Left ventricle myocardium inferior (tissue), 1 donor: ENCODE results near the gene TCAF1. TPM values are rescaled to one million over a fixed set of nuclear protein-coding genes. Genes with fewer than 3 reads are reported as not detected.

ENCODE experiments used
- DNase-seq: peaks from one replicate; pipeline ENCODE4 v3.0.0-alpha.2; 2020
- H3K27ac ChIP-seq: fragments of 200-600 bp; replicated peaks from 2 replicates; pipeline ENCODE4 v1.8.0; 2021
- H3K27me3 ChIP-seq: fragments of 200-600 bp; 2 replicates; pipeline ENCODE4 v1.8.0; 2021; ENCODE audit warnings: low read depth
- H3K36me3 ChIP-seq: fragments of 200-600 bp; 2 replicates; pipeline ENCODE4 v1.8.0; 2021
- H3K4me1 ChIP-seq: fragments of 200-600 bp; 2 replicates; pipeline ENCODE4 v1.8.0; 2021
- H3K4me3 ChIP-seq: fragments of 200-600 bp; 2 replicates; pipeline ENCODE4 v1.8.0; 2021; ENCODE audit warnings: mild to moderate bottlenecking, moderate library complexity
- H3K9me3 ChIP-seq: fragments of 200-600 bp; replicated peaks from 2 replicates; pipeline ENCODE4 v1.8.0; 2021
- CTCF ChIP-seq: fragments of 200-600 bp; IDR thresholded peaks from 2 replicates; pipeline ENCODE4 v1.8.0; 2021; ENCODE audit warnings: antibody characterized with exemption, mild to moderate bottlenecking, borderline replicate concordance
- intact Hi-C: fragments of 100-400 bp; cut with micrococcal nuclease; formaldehyde crosslinking; loops from one replicate; pipeline ENCODE4 v1.11.0; 2022
- total RNA-seq: library from RNA; stranded (reverse); fragmentation: NEBNext Ultra II Directional; extraction: Animal tissue kit (Norgen Biotek cat#: 25700); gene quantifications from one replicate; pipeline ENCODE4 v1.2.1, GENCODE V29; 2021
- donor health status: DM: no; HTN: yes; CAD: no; lungs with severe emphysema.

TCAF1 gene
- total RNA-seq, 1 donor from 2014 or later = 38.2 TPM

GRCh38 chr7:143914938-143915652 lies 13.1 kb upstream of the TCAF1 start:
- no peaks in the 10 kb centered on the region for H3K9me3 ChIP-seq
- DNase-seq = no peak
- no peak overlapping the region for H3K4me3 ChIP-seq
- no peak overlapping the region for H3K27ac ChIP-seq
- no peaks in the 10 kb centered on the region for H3K4me1 ChIP-seq
- H3K27me3 ChIP-seq = no peaks in the 10 kb centered on the region
- H3K36me3 ChIP-seq = no peaks in the 10 kb centered on the region
- intact Hi-C loops = no loop called here
- no peak for TF ChIP-seq CTCF

GRCh38 chr7:143913945-143914615 lies 12.1 kb upstream of the TCAF1 start:
- intact Hi-C loops = no loop called here
- no peak for TF ChIP-seq CTCF
- Histone ChIP-seq H3K27ac (no peak overlapping the region), H3K4me1 (no peaks in the 10 kb centered on the region), H3K9me3 (no peaks in the 10 kb centered on the region), H3K27me3 (no peaks in the 10 kb centered on the region), H3K36me3 (no peaks in the 10 kb centered on the region), H3K4me3 (no peak overlapping the region)
- no peak for DNase-seq

GRCh38 chr7:143910473-143911248 lies 8.7 kb upstream of the TCAF1 start:
- Histone ChIP-seq H3K27me3 (no peaks in the 10 kb centered on the region), H3K36me3 (no peaks in the 10 kb centered on the region), H3K4me1 (peaks cover 1% of the 10 kb centered on the region), H3K9me3 (no peaks in the 10 kb centered on the region), H3K27ac (no peak overlapping the region), H3K4me3 (no peak overlapping the region)
- DNase-seq = no peak
- TF ChIP-seq CTCF = no peak
- intact Hi-C loops = no loop called here

GRCh38 chr7:143909863-143910262 lies 7.9 kb upstream of the TCAF1 start:
- Histone ChIP-seq H3K36me3 (no peaks in the 10 kb centered on the region), H3K4me3 (no peak overlapping the region), H3K4me1 (peaks cover 6% of the 10 kb centered on the region), H3K27me3 (no peaks in the 10 kb centered on the region), H3K9me3 (no peaks in the 10 kb centered on the region), H3K27ac (no peak overlapping the region)
- intact Hi-C loops = no loop called here
- TF ChIP-seq CTCF = no peak
- DNase-seq = no peak

GRCh38 chr7:143908120-143908519 lies 6.1 kb upstream of the TCAF1 start:
- no peak for TF ChIP-seq CTCF
- DNase-seq = no peak
- intact Hi-C loops = no loop called here
- H3K27me3 ChIP-seq = no peaks in the 10 kb centered on the region
- H3K4me3 ChIP-seq = no peak overlapping the region
- peaks cover 11% of the 10 kb centered on the region for H3K4me1 ChIP-seq
- H3K9me3 ChIP-seq = no peaks in the 10 kb centered on the region
- H3K36me3 ChIP-seq = no peaks in the 10 kb centered on the region
- no peak overlapping the region for H3K27ac ChIP-seq
